ENCODE results near the gene SAMD4A.

Gene SAMD4A

DNA sequence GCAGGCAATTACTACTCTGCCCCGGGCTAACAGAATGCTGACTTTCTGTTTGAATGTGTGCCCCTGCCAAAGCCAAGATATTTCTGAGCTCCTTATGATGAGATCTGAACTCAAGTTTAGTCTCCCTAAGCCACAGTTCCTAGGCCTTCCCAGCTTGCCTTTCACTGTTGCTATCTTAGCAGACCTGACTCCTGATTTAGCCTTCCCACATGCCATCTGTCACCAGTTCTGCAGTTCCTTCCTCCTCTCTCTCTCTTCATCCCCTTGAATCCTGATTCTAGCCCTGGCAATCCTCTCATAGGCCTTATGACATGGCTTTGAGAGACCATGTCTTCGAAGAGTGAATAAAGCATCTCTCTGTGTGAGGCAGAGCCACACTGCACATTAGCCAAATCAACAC, 12.5 kb upstream of the SAMD4A start:
- no peaks in the 10 kb centered on the region for H3K9me3 Mint-ChIP-seq
- no peaks in the 10 kb centered on the region for H3K4me1 Mint-ChIP-seq
- H3K27ac Mint-ChIP-seq = no peak overlapping the region
- H3K27me3 Mint-ChIP-seq = peaks cover 9% of the 10 kb centered on the region
- no peaks in the 10 kb centered on the region for H3K36me3 Mint-ChIP-seq
- no peak overlapping the region for H3K4me3 Mint-ChIP-seq
- ATAC-seq (ENCODE audit: low read depth) = no peak
- DNase-seq (ENCODE audit: low spot score in 2 of 2) = no peak

DNA sequence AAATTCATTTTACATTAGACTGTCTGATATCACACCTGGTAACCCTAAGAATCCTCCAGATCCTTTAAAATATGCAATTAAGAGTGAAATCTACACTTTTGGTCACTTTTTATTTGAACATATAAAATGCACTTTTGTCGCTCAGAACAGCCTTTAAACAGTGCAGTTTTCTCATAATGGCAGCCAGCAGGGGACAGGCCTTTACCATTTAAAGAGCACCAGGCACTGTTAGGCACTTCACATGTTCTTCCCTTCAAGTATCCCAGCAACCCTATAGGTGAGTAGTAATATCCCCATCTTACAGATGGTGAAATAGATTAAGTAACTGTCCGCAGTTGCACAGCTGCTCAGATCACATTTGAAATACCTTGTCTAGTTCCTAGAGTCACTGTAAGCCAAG, 11.3 kb upstream of the SAMD4A start:
- Mint-ChIP-seq H3K4me1 (no peaks in the 10 kb centered on the region), H3K9me3 (no peaks in the 10 kb centered on the region), H3K27me3 (peaks cover 9% of the 10 kb centered on the region), H3K36me3 (no peaks in the 10 kb centered on the region), H3K27ac (no peak overlapping the region), H3K4me3 (no peak overlapping the region)
- ATAC-seq (ENCODE audit: low read depth) = no peak
- DNase-seq (ENCODE audit: low spot score in 2 of 2) = no peak

DNA sequence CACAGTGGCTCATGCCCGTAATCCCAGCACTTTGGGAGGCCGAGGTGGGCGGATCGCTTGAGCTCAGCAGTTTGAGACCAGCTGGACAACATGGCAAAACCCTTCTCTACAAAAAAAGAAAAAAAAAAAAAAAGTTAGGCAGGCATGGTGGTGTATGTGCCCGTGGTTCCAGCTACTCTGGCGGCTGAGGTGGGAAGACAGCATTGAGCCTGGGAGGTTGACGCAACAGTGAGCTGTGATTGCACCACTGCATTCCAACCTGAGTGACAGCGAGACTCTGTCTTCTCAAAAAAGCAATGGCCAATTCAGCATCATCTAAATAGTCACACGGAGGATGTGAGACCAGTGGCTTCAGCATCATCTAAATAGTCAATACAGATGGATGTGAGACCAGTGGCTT, 10.4 kb upstream of the SAMD4A start:
- Mint-ChIP-seq H3K27ac (no peak overlapping the region), H3K4me3 (no peak overlapping the region), H3K27me3 (peaks cover 9% of the 10 kb centered on the region), H3K36me3 (no peaks in the 10 kb centered on the region), H3K4me1 (no peaks in the 10 kb centered on the region), H3K9me3 (no peaks in the 10 kb centered on the region)
- ATAC-seq (ENCODE audit: low read depth) = no peak
- DNase-seq (ENCODE audit: low spot score in 2 of 2) = no peak

DNA sequence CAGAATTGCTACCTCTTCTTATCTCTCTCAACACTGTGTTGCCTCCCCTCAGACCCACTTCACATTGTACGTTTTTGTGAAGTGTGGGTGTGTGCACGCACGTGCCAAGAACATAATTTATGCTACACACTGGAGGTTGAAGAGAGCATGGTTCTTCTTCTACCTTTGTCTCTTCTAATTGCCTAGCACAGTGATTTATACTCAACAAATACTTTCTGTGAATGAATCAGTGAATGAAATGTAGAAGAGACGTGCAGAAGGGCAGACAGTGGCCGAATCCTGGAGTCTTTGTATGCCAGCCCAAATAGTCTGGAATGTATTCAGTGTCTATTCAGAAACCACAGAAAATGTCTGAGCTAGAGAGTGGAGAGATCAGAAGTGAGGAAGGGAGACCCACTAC, 4.6 kb upstream of the SAMD4A start:
- H3K27me3 Mint-ChIP-seq = no peaks in the 10 kb centered on the region
- no peak overlapping the region for H3K4me3 Mint-ChIP-seq
- H3K4me1 Mint-ChIP-seq = peaks cover 3% of the 10 kb centered on the region
- H3K36me3 Mint-ChIP-seq = no peaks in the 10 kb centered on the region
- H3K9me3 Mint-ChIP-seq = no peaks in the 10 kb centered on the region
- ATAC-seq (ENCODE audit: low read depth) (no peak), DNase-seq (ENCODE audit: low spot score in 2 of 2) (no peak)
- no peak overlapping the region for H3K27ac Mint-ChIP-seq

DNA sequence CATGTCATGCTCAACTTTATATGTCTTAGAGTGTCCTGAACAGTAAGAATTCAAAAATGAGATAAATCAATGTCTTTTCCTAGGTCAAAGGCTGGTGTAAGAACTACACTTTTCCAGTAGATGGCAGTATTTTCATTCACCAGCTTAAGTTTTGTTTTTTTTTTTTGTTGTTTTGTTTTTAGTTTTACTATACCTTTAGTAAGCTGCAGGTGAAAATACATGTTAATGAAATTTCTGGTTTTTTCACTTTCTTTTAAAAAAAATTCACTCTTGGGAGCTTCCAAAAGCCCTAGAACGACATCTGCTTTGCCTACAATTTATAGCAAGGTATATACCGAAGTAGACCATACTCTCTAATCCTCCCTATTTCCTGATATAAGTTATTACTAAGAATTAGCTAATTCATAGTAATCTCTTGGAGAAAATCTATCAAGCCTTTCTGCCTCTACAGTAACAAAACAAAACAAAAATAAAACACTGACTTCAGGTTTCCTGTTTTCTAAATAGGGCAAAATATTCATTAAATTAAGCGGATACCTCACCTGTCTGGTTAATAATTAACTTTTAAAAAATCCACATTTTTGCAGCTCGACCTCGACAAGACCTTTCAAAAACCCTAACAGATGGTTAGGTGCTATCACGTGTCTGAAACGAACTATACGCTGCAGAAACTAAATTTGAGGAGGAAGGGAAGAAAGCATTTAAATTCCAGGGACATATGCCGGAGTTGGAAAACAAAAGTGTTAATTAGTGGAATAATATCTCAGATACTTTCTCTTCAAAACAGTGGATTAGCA, 2.7 kb upstream of the SAMD4A start:
- DNase-seq (ENCODE audit: low spot score in 2 of 2) (peak in 1 of 2 donors; percentile 37), ATAC-seq (ENCODE audit: low read depth) (no peak)
- H3K27ac Mint-ChIP-seq = peak overlapping the region; percentile 98
- H3K4me3 Mint-ChIP-seq = peak overlapping the region; percentile 88
- no peaks in the 10 kb centered on the region for H3K36me3 Mint-ChIP-seq
- peaks cover 11% of the 10 kb centered on the region for H3K4me1 Mint-ChIP-seq
- no peaks in the 10 kb centered on the region for H3K27me3 Mint-ChIP-seq
- no peaks in the 10 kb centered on the region for H3K9me3 Mint-ChIP-seq

DNA sequence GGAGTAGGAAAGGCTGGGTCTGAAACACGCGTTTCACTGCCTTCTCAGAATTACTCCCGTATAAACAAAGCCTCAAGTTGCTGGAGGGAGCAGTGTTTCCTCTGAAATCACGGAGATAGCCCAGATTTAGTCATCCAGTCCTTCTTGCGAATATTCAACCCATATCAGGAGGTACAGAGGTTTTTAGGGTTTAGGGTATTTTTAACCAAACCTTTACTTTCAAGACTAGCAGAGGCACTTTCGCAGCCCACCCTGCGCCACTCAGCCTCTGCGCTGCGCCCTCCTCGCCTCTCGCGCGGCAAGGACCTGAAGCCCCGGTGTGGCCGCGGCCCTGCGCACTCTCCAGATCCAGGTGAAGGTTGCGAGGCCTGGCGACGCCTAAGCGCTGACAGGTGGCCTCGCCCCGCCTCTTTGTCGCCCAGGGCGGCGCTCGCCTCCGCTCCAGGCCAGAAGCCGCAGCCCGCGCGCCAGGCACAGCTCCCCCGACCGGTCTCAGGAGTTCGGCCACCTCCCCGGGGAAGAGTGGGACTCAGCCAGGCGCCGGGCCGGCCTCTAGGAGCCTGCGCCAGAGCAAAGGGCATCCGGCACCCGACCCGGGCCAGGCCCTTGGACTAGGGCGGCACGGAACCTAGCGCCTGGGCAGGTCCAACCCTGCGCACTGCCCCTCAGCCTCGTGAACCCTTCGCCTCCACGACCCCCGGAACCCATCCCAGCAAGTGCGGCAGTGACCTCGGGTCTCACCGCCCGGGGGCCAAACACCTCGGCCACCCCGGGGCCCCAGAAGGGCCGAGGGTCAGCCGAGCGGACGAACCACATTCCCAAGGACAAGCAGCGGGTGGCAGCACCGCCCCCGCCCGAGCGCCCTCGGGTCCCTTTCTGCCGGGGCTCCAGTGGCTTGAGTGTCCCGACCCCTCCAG, 1.8 kb upstream of the SAMD4A start:
- Mint-ChIP-seq H3K9me3 (no peaks in the 10 kb centered on the region), H3K27ac (peak overlapping the region; percentile 98), H3K36me3 (no peaks in the 10 kb centered on the region), H3K4me1 (peaks cover 14% of the 10 kb centered on the region), H3K27me3 (no peaks in the 10 kb centered on the region), H3K4me3 (peak overlapping the region; percentile 88)
- peak; percentile 62 to 73 for DNase-seq (ENCODE audit: low spot score in 2 of 2)
- peak; percentile 32 for ATAC-seq (ENCODE audit: low read depth)

DNA sequence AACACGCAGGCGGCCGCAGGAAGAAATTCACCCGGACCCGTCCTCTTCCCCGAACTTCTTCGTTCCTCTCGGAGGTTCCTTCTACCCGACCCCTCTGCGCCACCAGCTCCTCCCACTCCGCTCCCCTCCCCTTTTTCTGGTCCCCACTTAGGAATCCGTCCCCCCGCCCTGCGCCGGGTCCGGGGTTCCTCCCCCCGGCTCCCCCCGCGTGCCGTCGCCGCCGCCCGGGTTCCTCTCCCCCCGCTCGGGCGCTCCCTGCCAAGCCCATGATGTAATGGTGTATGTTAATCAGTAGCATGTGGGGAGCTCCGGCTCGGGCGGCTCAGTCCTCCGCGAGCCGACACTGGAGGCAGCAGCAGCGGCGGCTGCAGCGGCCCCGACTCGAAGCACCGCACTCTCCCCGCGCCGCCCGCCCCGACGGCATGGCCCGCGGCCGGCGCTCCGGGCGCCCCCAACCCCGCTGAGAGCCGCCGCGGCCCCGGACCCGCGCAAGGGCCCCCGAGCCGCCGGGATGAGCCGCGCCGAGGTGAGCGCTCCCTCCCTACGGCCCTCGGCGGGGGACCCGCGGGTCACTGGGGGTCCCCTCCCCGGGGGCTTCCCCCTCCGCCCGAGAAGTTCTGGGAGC, 1.0 kb upstream of the SAMD4A start:
- Mint-ChIP-seq H3K36me3 (no peaks in the 10 kb centered on the region), H3K27ac (peak overlapping the region; percentile 98), H3K9me3 (no peaks in the 10 kb centered on the region), H3K4me3 (peak overlapping the region; percentile 88), H3K4me1 (peaks cover 14% of the 10 kb centered on the region), H3K27me3 (no peaks in the 10 kb centered on the region)
- ATAC-seq (ENCODE audit: low read depth) = peak; percentile 65
- peak; percentile 81 to 87 for DNase-seq (ENCODE audit: low spot score in 2 of 2)

DNA sequence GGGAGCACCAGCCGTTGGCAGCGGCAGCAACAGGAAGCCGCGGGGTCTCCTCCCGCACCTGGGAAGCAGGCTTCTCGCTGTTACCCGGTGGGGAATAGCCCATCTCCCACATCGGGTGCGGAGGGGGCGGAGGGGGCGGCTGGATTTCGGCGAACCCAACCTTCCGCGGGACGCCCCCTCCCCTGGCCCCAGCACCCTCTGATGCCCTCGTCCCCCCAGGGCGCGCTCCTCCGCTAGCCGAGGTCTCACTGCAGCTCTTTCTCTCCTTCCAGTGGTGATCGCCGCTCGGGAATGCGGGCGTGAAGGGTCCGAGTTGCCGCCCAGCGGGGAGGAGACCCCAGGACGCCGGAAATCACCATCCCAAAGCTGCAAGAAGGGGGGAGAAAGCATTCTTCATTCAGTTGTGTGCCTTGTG, 303 bp downstream of the SAMD4A start:
- peaks cover 5% of the 10 kb centered on the region for H3K36me3 Mint-ChIP-seq
- peaks cover 14% of the 10 kb centered on the region for H3K4me1 Mint-ChIP-seq
- H3K27me3 Mint-ChIP-seq = no peaks in the 10 kb centered on the region
- ATAC-seq (ENCODE audit: low read depth) (peak; percentile 0), DNase-seq (ENCODE audit: low spot score in 2 of 2) (peak in 1 of 2 donors; percentile 61)
- H3K4me3 Mint-ChIP-seq = peak overlapping the region; percentile 100
- H3K27ac Mint-ChIP-seq = peak overlapping the region; percentile 98
- peaks cover 3% of the 10 kb centered on the region for H3K9me3 Mint-ChIP-seq

DNA sequence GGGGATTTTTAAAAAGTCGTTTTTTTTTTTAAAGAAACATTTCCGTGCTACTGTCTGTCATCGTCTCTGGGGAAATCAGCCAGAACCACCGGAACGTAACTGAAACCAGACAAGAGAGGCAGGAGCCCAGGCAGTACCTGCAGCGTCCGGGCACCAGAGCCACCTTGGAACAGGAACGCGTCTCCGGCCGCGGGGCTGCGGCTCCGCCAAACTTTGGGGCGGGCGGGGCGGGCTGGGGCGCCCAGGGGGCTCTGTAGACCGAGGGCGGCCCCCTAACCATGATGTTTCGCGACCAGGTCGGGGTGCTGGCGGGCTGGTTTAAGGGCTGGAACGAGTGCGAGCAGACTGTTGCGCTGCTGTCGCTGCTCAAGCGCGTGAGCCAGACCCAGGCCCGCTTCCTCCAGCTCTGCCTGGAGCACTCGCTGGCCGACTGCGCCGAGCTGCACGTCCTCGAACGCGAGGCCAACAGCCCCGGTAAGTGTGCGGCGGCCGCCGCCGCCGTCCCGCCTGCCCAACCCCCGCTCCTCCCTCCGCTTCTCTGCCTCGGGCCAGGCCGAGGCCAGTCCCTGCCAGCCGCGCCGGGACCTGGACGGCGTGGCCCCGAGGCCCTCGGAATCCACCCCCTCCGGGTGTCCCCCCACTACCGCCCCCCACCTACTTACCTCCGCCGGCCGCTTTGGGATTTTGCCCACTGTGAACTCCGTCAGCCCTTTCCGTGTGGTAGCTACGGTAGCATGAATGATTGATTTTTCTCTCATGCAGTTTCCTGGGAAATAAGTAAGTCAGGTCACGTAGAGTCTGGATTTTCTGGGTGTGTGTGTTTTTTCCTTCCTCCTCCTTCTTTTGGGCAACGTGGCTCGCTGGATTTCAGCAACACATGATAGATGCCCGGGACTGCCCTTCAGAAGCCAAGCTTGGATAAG, 972 bp downstream of the SAMD4A start:
- ATAC-seq (ENCODE audit: low read depth) (peak; percentile 44), DNase-seq (ENCODE audit: low spot score in 2 of 2) (peak; percentile 56 to 59)
- Mint-ChIP-seq H3K9me3 (peaks cover 3% of the 10 kb centered on the region), H3K36me3 (peaks cover 8% of the 10 kb centered on the region), H3K4me1 (peaks cover 14% of the 10 kb centered on the region), H3K27me3 (no peaks in the 10 kb centered on the region), H3K27ac (peak overlapping the region; percentile 98), H3K4me3 (peak overlapping the region; percentile 100)

DNA sequence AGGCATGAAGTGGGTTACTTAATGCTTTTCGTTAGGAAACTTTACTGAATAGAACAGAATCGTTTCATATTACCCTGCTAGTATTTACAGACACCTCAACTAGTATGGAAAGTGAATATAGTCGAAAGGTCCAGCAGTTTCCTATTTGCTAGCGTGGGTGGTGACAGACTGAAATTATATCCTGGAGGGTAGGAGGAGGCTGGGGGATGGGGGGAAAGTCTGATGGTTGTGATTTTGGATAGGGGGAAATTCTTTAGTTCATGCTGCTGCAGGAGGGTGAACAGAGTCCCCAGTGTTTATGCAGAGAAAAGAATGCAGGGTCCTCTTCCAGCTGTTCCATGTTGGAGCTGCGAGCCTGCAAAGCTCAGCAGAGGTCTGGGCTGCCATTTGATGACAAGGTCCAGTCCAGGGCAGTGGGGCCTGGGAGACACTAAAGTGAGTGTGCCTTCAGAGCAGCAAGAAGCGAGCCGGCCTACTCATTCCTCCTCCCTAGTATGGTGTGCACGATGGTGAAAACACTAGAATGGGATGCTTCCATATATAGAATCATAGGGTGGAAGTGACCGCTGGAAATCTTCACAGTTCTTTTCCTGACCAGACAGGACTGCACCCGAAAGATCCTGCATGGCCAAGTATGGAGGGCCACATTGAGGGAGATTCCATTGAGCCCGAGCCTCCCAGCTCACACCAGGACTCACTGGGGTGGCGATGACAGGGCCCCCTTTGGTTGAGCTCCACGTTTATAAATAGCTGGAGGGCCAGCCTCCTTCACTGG, 2.1 kb downstream of the SAMD4A start:
- ATAC-seq (ENCODE audit: low read depth) (no peak), DNase-seq (ENCODE audit: low spot score in 2 of 2) (no peak)
- peak overlapping the region; percentile 27 for H3K4me3 Mint-ChIP-seq
- peaks cover 5% of the 10 kb centered on the region for H3K9me3 Mint-ChIP-seq
- H3K27ac Mint-ChIP-seq = no peak overlapping the region
- H3K36me3 Mint-ChIP-seq = peaks cover 16% of the 10 kb centered on the region
- H3K27me3 Mint-ChIP-seq = no peaks in the 10 kb centered on the region
- H3K4me1 Mint-ChIP-seq = peaks cover 15% of the 10 kb centered on the region

DNA sequence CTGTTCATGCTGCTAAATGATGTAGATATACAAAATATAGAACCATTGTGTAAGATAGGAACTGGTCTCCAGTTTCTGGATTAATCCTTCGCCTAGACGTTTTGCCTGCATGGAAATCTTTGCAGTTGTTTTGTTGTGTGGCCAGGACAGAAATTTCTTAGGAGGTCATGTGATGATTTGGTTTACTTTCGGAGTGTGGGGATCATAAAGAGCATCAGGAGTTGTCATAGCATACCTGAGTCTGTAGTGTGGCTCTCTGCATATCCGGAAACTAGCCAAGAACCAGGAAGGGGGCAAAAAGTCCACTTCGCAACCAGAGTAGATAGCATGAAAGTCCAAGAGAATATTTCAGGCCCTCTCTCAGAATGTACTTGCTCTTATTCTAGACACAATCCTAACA, 3.1 kb downstream of the SAMD4A start:
- Mint-ChIP-seq H3K9me3 (peaks cover 5% of the 10 kb centered on the region), H3K36me3 (peaks cover 22% of the 10 kb centered on the region), H3K4me1 (peaks cover 18% of the 10 kb centered on the region), H3K4me3 (no peak overlapping the region), H3K27ac (no peak overlapping the region), H3K27me3 (no peaks in the 10 kb centered on the region)
- ATAC-seq (ENCODE audit: low read depth) (no peak), DNase-seq (ENCODE audit: low spot score in 2 of 2) (no peak)

DNA sequence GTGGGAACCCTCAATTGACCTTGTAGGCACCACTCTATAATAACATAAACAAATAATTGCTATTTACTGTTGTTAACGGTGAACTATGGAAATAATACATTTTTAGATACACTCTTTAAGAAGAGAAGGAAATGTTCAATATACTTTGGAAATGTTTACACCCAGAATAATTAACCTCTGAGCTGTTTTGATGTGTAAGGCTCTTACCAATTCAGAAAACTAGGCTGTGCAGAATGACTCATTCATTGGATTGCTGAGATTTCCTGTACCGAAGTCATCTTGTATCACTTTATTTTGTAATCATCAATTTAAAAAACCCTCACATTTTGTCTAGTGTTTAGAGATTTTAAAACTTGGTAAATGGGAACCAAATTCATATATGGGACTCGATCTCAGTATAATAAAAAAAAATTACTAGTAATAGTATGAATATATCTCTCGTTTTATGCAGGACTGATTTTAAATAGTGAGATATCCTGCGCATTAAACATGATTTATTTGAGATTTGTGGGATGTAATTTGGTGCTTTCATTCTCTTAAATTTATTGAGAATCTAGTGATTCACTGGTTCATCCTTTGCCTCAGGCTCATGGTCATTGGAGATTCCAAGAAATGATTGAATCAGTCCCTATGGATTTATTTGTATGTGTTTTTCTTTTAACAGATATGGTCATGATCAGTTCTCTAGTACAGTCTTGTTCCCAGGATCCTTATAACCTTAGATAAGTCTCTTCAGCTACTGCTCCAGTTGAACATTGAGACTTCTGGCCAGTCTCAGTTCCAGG, 3.9 kb downstream of the SAMD4A start:
- Mint-ChIP-seq H3K36me3 (peaks cover 22% of the 10 kb centered on the region), H3K27me3 (no peaks in the 10 kb centered on the region), H3K4me3 (no peak overlapping the region), H3K9me3 (peaks cover 5% of the 10 kb centered on the region), H3K27ac (no peak overlapping the region), H3K4me1 (peaks cover 16% of the 10 kb centered on the region)
- ATAC-seq (ENCODE audit: low read depth) (no peak), DNase-seq (ENCODE audit: low spot score in 2 of 2) (no peak)

Measured in memory B cell (primary cell).